GM08714 (cell line): ENCODE measurements around the gene TBX1.
"Not testable (repeated sequence)": the region's sequence is repeated elsewhere in the genome, so short reads cannot be mapped to it uniquely, and the experiment has no call there.

Experiments used
- H3K4me3 ChIP-seq: fragments of 200-500 bp; sonication (Bioruptor generic); 2 replicates; pipeline ENCODE4 v1.5.1; 2014; ENCODE audit warnings: mild to moderate bottlenecking, low read length, inconsistent platforms
- ZNF274 ChIP-seq: IDR thresholded peaks from 2 replicates; pipeline ENCODE4 v1.6.1; 2012; ENCODE audit warnings: mild to moderate bottlenecking, low read depth, low read length

Gene TBX1

GRCh38 chr22:19779685-19780268 is 19.2 kb downstream of the TBX1 start:
- H3K4me3 ChIP-seq = no peak overlapping the region
- TF ChIP-seq ZNF274 = no peak

- H3K4me3 ChIP-seq = no peak overlapping the region
- no peak for TF ChIP-seq ZNF274
Observed at GRCh38 chr22:19782533-19782932, 22.0 kb downstream of the TBX1 start.

DNA sequence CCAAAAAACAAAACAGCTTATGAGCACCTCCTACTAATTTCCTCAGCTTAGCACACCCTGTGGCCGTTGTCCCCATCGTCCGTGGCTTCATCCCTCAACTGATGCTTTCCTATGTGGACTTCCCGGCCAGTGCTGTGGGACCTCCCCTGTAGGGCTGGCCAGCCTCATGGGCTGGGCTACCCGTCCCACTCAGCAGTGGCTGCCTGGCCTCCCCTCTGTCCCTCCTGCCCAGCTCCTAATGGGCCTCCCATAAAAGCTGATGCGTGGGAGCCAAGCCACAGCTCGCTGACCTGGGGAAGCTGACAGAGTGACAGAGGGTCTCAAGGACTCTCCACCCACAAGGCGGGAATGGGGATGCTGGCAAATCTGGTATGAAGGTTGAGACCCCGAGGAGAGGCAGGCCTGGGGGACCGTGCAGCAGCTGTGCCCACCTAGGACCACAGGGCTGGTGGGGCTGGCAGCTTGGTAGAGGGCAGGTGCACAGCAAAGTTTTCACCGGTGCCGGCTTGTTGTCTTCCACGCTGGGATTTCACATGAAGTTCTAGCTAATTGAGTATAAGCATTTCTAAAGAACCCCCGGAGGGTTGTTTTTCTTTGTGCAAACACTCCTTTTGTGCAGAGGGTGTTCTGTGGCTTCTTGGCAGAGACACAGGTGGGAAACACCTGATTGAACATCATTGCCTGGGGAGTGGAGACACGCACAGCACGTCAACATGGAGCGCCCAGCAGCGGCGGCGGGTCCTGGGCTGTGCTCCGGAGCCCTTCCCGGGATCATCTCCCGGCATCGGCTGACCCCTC is 23.2 kb downstream of the TBX1 start:
- no peak for TF ChIP-seq ZNF274
- no peak overlapping the region for H3K4me3 ChIP-seq

GRCh38 chr22:19784384-19785175 is 24.0 kb downstream of the TBX1 start:
- H3K4me3 ChIP-seq = no peak overlapping the region
- no peak for TF ChIP-seq ZNF274

GRCh38 chr22:19785461-19786263 is 25.1 kb downstream of the TBX1 start:
- TF ChIP-seq ZNF274 = no peak
- H3K4me3 ChIP-seq = no peak overlapping the region

- no peak overlapping the region for H3K4me3 ChIP-seq
- TF ChIP-seq ZNF274 = no peak
Observed at GRCh38 chr22:19786264-19786585, 25.6 kb downstream of the TBX1 start.

DNA sequence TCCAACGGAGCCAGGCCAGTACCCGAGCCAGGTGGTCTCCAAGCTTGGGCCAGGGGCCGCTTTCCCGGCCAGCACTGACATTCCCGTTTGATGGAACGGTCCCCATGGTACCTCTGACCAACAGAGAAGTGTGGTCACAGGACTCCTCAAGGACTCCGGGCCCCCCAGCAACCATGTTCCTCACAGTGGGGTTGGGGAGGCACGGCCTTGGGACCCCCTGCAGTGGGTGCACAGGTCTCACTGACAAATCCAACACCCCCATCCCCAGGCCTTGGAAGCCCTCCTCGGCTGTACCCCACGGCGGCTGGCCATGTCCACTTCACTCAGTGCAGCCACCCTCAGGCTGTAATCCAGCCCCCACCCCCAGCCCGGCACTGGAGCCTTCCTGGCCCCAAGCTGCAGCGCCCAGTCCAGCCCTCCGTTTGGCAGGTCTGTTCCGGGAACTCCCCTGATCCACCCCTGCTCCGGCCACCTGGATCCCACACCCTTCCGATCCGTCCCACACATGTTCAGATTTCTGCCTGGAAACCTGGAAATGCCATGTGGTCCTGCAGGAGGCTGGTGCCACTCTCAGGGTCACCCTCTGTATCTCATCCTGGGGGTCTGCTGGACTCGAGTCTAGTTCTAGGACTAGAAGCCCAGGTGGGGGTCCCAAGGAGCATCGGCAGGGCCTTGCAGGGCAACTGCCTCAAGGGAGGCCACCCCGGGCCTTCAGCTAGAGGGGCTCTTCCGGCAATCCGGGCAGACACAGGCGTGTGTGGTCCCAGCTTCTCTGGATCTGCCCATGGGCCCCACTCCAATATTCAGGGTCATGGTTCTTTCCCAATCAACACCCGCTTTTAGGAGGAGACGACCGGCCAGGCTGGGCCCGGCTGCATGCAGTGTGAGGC is 26.6 kb downstream of the TBX1 start:
- TF ChIP-seq ZNF274 = no peak

GRCh38 chr22:19787849-19788141 is 27.2 kb downstream of the TBX1 start:
- TF ChIP-seq ZNF274 = no peak
- no peak overlapping the region for H3K4me3 ChIP-seq

More for the DNA sequence above, 26.6 kb downstream of the TBX1 start:
- H3K4me3 ChIP-seq = no peak overlapping the region

DNA sequence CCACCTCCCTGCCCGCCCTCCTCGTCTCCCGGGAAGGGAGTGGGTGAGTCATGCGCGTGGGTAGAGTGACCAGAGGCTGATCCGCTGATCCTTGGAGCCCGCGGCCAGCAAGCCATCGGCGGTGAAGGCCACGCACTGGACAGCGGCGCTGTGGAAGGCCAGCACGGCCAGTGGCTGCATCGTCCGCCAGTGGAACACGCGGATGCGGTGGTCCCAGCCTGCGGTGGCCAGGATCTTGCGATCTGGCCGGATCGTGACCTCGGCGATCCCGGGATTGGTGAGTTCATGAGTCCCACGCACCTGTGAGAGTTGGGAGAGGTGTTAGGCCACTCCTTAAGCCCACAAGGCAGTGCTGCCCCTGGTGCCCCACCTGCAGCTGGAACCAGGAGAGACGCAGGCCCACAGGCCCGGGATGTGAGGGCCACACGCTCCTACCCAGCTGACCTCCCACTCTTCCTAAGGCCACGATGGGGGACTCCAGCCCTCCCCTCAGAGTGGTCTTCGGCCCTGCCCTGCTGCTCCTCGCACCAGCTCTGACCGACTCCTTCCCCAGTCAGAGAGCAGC is 28.2 kb downstream of the TBX1 start:
- H3K4me3 ChIP-seq = no peak overlapping the region
- no peak for TF ChIP-seq ZNF274

- TF ChIP-seq ZNF274 = no peak
- no peak overlapping the region for H3K4me3 ChIP-seq
Observed at GRCh38 chr22:19789406-19789805, 28.8 kb downstream of the TBX1 start.

- TF ChIP-seq ZNF274 = no peak
Observed at GRCh38 chr22:19789828-19790227, 29.2 kb downstream of the TBX1 start.

GRCh38 chr22:19791243-19791642 is 30.7 kb downstream of the TBX1 start:
- no peak for TF ChIP-seq ZNF274
- H3K4me3 ChIP-seq = no peak overlapping the region

More at GRCh38 chr22:19789828-19790227, 29.2 kb downstream of the TBX1 start:
- no peak overlapping the region for H3K4me3 ChIP-seq

- TF ChIP-seq ZNF274 = no peak
Observed at GRCh38 chr22:19791894-19792293, 31.3 kb downstream of the TBX1 start.

DNA sequence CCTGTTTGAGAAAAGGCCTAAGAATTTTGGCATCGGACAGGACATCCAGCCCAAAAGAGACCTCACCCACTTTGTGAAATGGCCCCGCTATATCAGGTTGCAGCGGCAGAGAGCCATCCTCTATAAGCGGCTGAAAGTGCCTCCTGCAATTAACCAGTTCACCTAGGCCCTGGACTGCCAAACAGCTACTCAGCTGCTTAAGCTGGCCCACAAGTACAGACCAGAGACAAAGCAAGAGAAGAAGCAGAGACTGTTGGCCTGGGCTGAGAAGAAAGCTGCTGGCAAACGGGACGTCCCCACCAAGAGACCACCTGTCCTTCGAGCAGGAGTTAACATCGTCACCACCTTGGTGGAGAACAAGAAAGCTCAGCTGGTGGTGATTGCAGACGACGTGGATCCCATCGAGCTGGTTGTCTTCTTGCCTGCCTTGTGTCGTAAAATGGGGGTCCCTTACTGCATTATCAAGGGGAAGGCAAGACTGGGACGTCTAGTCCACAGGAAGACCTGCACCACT is 31.9 kb downstream of the TBX1 start:
- H3K4me3 ChIP-seq = not testable (repeated sequence)

More at GRCh38 chr22:19791894-19792293, 31.3 kb downstream of the TBX1 start:
- H3K4me3 ChIP-seq = no peak overlapping the region
